ENCODE measurements around the gene HPN.

HPN gene

GRCh38 chr19:35061583-35062373, 20.3 kb downstream of the HPN start:
- no peak for DNase-seq (ENCODE audit: low read depth, low spot score)

DNA sequence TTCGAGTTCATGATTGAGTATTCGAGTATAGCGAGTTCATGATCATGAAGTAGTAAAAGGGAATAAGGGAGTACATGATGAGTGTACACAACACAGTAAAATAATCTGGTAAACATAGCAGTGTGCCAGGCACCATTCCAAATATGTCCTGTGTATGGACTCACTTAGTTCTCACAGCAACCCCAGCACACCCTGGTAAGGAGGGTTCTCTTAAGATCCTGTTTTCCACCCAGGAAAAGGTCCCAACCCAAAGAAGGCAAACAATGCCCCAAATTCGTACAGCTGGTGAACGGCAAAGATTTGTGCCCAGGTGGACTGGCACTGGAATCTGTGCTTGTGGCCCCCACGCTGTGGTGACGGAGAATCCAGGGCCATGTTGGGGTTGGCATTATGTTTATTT, 21.4 kb downstream of the HPN start:
- no peak for DNase-seq (ENCODE audit: low read depth, low spot score)

DNA sequence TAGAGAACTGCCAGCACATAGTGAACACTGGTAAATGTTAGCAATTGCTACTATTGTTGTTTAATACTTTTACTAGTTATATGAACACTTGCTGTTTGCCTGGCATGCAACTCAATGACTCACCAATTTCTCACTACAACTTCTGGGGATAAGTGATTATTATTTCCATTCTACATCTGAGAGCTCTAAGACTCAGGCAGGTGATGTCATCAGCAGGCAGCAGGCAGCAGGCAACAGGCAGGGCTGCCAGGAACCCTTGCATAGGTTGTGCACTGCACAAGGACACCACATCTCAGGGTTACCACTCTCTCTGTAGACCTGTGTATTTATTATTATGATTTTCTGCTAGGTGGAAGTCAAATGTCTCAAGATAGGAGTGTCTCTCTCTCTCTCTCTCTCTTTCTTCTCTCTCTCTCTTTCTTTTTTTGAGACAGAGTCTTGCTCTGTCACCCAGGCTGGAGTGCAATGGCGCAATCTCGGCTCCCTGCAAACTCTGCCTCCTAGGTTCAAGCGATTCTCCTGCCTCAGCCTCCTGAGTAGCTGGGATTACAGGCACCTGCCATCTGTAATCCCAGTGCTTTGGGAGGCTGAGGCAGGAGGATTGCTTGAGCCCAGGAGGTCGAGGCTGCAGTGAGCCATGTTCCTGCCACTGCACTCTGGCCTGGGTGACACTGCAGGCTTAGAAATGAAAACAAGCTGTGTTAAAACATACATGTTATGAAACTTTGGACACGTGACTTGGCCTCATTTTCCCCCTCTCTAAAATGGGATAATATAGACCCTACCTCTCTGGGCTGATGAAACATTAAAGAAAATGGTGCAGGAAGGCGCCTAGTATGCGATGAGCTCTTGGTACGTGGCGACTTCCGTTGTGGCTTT, 22.7 kb downstream of the HPN start:
- no peak for DNase-seq (ENCODE audit: low read depth, low spot score)

DNA sequence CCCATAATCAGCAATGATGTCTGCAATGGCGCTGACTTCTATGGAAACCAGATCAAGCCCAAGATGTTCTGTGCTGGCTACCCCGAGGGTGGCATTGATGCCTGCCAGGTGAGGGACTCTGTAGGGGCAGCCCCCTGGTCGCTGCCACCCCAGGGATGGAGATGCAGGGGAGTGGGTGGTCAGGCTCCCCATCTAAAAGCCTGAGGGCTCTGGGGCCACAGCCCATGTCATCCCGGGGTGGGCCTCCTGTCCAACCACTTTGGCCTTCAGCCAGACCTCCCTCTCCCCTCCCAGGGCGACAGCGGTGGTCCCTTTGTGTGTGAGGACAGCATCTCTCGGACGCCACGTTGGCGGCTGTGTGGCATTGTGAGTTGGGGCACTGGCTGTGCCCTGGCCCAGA, 24.1 kb downstream of the HPN start:
- no peak for DNase-seq (ENCODE audit: low read depth, low spot score)

DNA sequence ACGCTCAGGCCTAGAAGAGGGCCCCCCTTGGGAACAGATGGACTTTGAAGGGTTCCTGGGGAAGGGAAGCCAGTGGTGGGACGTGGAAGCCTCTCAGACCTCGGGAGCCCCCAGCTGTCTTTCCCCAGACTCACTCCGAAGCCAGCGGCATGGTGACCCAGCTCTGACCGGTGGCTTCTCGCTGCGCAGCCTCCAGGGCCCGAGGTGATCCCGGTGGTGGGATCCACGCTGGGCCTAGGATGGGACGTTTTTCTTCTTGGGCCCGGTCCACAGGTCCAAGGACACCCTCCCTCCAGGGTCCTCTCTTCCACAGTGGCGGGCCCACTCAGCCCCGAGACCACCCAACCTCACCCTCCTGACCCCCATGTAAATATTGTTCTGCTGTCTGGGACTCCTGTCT, 24.6 kb downstream of the HPN start:
- no peak for DNase-seq (ENCODE audit: low read depth, low spot score)

DNA sequence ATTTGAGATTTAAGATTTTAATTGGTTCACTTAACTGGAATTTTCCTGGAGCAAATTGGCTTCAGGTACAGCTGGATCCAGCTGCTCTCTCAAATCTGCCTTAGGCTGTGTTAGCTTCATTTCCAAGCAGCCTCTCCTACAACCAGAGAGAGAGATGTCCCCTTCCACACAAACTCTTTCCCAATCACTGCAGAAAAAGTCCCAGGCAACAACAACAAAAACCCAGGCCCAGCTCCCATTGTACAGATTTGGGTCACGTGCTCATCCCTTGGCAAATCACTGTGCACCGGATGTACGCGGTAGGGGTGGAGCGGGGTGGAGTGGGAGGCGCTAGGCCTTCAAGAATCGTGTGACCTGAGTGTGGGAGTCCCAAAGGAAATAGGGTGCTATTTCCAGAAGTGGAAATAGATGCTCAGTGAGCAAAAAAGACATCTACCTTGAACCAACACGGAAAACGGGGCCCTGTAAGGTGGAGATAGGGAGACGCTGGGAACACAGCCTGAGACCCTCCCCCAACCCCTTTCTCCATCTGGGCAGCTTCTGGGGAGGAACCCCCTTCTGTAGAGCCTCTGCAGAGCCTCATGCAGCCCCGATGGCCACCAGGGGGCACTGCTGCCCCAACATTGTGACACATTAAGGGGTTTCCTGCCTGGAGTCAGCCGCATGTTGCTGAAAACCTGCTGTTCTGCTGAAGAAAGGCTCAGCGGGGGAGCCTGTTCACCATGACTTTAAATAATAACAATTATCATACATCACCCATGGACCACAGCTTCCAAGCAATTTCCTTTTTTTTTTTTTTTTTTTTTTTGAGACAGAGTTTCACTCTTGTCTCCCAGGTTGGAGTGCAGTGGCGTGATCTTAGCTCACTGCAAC, 25.4 kb downstream of the HPN start:
- DNase-seq (ENCODE audit: low read depth, low spot score) = peak; percentile 77

DNA sequence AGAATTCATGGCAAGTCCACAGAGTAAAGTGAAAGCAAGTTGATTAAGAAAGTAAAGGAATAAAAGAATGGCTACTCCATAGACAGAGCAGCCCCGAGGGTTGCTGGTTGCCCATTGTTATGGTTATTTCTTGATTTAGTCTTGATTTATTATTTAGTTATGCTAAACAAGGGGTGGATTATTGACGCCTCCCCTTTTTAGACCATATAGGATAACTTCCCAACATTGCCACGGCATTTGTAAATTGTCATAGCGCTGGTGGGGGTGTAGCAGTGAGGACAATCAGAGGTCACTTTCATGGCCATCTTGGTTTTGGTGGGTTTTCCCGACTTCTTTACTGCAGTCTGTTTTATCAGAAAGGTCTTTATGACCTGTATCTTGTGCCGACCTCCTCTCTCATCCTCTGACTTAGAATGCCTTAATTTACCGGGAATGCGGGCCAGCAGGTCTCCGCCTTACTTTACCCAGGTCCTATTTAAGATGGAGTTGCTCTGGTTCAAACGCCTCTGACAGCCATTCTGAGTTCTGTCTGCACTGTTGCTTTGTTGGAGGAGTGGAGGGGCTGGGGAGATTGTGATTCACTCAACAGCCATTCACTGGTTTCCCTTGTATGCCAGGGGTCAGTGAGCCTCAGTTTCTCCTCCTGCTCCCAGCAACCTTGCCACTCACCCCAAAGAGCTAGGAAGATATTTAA, 27.6 kb downstream of the HPN start:
- DNase-seq (ENCODE audit: low read depth, low spot score) = no peak

DNA sequence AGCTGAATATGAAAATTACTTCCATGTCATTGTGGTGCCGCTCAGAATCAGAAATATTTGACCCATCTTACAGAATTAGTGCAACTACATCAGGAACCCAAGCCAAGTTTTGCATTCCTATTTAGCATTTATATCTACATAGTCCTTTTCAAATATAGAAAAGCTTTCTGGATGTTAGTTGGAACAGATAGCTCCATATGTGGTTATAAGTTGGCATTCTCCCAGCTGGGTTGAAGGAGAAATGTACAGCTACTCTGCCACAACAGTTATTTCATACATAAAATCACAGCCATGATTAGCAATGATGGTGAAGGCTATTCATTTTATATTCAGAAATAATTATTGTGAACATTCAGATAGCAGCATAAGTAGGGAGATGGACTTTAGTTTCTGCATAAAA, 28.2 kb downstream of the HPN start:
- DNase-seq (ENCODE audit: low read depth, low spot score) = no peak

GRCh38 chr19:35070471-35070870, 28.9 kb downstream of the HPN start:
- no peak for DNase-seq (ENCODE audit: low read depth, low spot score)

DNA sequence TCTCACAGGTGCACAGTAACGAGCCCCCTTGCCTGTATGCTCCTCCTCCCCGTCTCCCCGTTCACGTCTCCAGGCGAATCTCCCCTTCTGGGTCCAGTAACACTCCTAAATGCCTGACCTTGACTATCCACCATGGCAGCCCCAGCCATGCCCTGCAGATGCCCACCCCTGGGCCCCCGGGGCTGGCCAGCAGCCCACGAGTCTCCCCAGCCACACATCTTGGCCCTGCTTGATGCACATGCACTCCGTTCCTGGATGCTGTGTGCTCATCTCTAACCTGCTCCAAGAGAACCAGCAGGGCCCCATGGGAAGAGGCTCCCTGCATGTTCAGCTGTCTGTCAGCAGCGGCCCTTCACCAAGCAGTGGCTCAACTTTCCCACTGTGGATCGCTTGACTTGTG, 32.0 kb downstream of the HPN start:
- DNase-seq (ENCODE audit: low read depth, low spot score) = no peak

DNA sequence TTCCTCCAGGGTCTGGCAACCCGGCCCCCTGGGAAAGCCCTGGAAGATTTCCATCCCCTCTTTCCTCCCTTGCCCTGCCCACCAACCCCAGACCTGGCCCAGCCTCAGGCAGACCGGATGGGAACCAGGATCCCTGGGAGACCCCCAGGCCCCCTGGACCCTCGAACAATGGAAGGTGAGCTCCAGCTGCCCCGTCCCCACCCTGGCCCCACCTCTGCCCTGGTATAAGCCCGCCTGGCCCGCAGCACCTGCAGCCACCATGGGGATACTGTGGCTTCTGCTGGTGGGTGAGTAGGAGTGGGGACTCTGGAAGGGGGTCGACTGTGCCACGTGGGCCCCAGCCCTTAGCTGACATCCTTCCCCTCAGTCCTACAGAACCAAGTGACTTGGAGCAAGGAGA, 32.4 kb downstream of the HPN start:
- no peak for DNase-seq (ENCODE audit: low read depth, low spot score)

- DNase-seq (ENCODE audit: low read depth, low spot score) = no peak
These were observed 33.1 kb downstream of the HPN start for GRCh38 chr19:35074426-35075201.

GRCh38 chr19:35075202-35076025, 33.9 kb downstream of the HPN start:
- no peak for DNase-seq (ENCODE audit: low read depth, low spot score)

DNA sequence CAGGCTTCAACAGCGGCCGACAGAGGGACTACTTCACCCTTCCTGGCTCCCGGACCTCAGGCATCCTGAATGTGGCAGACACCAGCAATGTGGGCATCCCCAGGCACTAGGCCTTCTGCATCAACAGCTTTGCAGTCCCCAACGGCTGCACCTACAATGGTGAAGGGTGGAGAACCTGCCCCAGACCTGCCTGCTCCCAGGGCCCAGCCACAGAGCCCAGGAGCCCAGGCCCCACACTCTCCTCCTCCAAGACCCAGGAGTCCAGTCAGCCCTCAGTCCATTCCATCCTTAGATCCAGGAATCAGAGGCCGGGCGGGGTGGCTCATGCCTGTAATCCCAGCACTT, 34.5 kb downstream of the HPN start:
- DNase-seq (ENCODE audit: low read depth, low spot score) = no peak

DNA sequence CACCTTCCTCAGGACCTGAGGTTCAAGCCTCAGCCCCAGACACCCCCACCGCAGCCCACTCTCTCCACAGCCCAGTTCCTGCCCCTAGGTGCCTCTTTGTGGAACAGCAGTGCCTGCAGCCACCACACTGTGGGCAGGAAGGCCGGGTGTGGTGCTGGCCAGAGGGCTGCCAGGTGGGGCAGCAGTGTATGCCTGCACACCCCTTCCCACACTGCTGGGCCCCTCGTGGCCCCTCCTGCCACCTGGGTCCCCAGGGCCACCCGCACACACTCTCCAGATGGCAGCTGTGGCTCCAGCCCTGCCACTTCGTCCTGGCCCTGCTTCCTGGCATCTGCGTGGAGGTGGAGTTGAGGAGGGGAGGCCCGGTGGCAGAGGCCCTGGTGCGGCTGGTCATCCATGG, 35.1 kb downstream of the HPN start:
- no peak for DNase-seq (ENCODE audit: low read depth, low spot score)

DNA sequence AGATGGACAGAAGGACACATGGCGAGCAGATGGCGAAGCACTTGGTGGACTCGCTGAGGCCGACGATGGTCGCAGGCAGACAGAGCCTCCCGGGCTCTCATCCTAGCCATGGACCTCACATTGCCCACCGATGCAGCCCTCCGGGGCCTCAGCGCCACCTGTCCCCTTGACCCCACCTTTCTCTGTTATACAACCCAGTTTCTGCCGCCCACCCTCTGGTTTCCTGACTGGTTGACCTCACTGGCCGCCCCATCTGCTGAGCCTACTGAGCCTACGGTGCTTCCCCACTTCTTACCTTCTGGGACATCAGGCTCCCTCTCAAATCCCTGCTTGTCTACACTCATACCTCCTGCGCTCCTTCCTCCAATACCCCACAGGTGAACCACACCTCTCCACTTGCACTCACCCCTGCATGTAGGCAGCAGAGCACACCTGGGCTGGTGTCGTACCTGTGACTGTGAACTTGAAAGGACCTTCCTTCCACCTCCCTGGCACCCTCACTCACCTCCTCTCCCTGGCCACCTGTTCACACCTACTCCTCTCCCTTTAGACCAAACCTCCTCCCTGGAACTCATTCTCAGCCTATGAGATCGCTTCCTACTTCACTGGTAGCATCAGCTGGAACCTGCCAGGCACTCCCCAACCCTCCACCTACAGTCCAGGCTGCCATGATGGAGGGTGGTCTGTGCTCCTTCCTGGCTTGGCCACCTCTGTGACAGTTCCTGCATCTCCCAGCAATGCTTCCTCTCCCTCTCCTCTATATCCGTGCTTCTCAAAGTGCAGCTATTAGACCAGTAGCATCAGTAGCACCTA, 36.1 kb downstream of the HPN start:
- DNase-seq (ENCODE audit: low read depth, low spot score) = no peak

DNA sequence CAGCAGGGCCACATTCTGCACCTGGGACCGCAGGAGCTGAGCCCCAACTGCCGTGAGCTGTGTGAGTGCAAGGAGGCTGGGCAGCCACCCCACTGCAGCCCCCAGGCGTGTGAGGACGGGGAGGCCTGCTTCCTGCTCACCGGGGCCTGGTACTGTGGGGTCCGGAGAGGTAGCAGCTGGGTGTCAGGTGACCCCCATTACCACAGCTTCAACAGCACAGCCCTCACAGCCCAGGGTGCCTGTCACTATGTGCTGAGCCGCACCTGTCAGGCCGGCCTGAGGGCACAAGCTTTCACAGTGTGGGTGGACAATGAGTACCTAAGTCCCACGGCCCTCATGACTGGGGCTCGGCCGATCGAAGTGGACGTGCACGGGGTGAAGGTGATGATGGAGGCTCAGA, 38.3 kb downstream of the HPN start:
- no peak for DNase-seq (ENCODE audit: low read depth, low spot score)

GRCh38 chr19:35080613-35081170, 39.2 kb downstream of the HPN start:
- DNase-seq (ENCODE audit: low read depth, low spot score) = no peak

- DNase-seq (ENCODE audit: low read depth, low spot score) = no peak
These were observed 39.7 kb downstream of the HPN start for GRCh38 chr19:35081201-35081600.

All from activated CD4-positive, CD25-positive, alpha-beta regulatory T cell treated with anti-CD3 and anti-CD28 coated beads, Interleukin-2, amount 50 U/mL, for 16 hours (primary cell).